GM12891 (cell line): ENCODE measurements around the gene ICA1.

Source experiments
- DNase-seq: peaks from one replicate; pipeline ENCODE4 v3.0.0; 2011; ENCODE audit warnings: low spot score; ENCODE audit not compliant: insufficient read length
- FAIRE-seq: peaks from 2 replicates; lab custom pipeline; 2011; peaks lifted over from hg19 to GRCh38; lab: Jason Lieb, UNC
- PAX5 ChIP-seq: IDR thresholded peaks from 2 replicates; pipeline ENCODE4 v1.6.1; 2011; ENCODE audit warnings: low read length, moderate library complexity, mild to moderate bottlenecking; ENCODE audit not compliant: insufficient read depth, severe bottlenecking
- POLR2A ChIP-seq: IDR thresholded peaks from 2 replicates; pipeline ENCODE4 v1.6.1; 2011; ENCODE audit warnings: low read depth, low read length, control low read depth
- POLR2AphosphoS5 ChIP-seq: IDR thresholded peaks from 2 replicates; pipeline ENCODE4 v1.6.1; 2011; ENCODE audit warnings: low read depth, low read length, control low read depth
- POU2F2 ChIP-seq: IDR thresholded peaks from 2 replicates; pipeline ENCODE4 v1.6.1; 2011; ENCODE audit warnings: low read depth, mild to moderate bottlenecking, control low read depth, low read length, moderate library complexity
- SPI1 ChIP-seq: IDR thresholded peaks from 2 replicates; pipeline ENCODE4 v1.6.1; 2011; ENCODE audit warnings: low read depth, low read length, control low read depth
- TAF1 ChIP-seq: IDR thresholded peaks from 2 replicates; pipeline ENCODE4 v1.6.1; 2011; ENCODE audit warnings: low read depth, low read length, control low read depth

The ICA1 gene

GRCh38 chr7:8204339-8205030 is 57.5 kb downstream of the ICA1 start:
- no peak for DNase-seq

GRCh38 chr7:8201846-8202441 is 60.0 kb downstream of the ICA1 start:
- no peak for TF ChIP-seq POLR2AphosphoS5
- no peak for TF ChIP-seq SPI1
- TF ChIP-seq PAX5, result no peak
- no peak for TF ChIP-seq POLR2A
- no peak for TF ChIP-seq POU2F2
- no peak for TF ChIP-seq TAF1

More at GRCh38 chr7:8204339-8205030, 57.5 kb downstream of the ICA1 start:
- TF ChIP-seq POU2F2 (no peak), PAX5 (no peak), POLR2AphosphoS5 (no peak), POLR2A (no peak), SPI1 (no peak), TAF1 (no peak)
- FAIRE-seq, result no peak

GRCh38 chr7:8200717-8201116 is 61.2 kb downstream of the ICA1 start:
- FAIRE-seq (no peak), DNase-seq (no peak)
- TF ChIP-seq SPI1 (no peak), PAX5 (no peak), POU2F2 (no peak), POLR2AphosphoS5 (no peak), TAF1 (no peak), POLR2A (no peak)

More at GRCh38 chr7:8201846-8202441, 60.0 kb downstream of the ICA1 start:
- FAIRE-seq (no peak), DNase-seq (no peak)

- no peak for TF ChIP-seq PAX5
- TF ChIP-seq POLR2A, result no peak
- no peak for TF ChIP-seq TAF1
- TF ChIP-seq POU2F2, result no peak
- TF ChIP-seq POLR2AphosphoS5, result no peak
- TF ChIP-seq SPI1, result no peak
- DNase-seq (no peak), FAIRE-seq (no peak)
These were observed 61.7 kb downstream of the ICA1 start for GRCh38 chr7:8200316-8200715.

GRCh38 chr7:8197994-8198698 is 63.8 kb downstream of the ICA1 start:
- no peak for FAIRE-seq
- TF ChIP-seq POLR2A (no peak), POLR2AphosphoS5 (no peak)
- no peak for DNase-seq

GRCh38 chr7:8192897-8193296 is 69.1 kb downstream of the ICA1 start:
- no peak for DNase-seq
- FAIRE-seq, result peak; percentile 52
- TF ChIP-seq SPI1 (no peak), POU2F2 (no peak), TAF1 (no peak)

- DNase-seq (peak; percentile 24), FAIRE-seq (peak; percentile 81)
- TF ChIP-seq POLR2AphosphoS5 (no peak), SPI1 (no peak), PAX5 (no peak)
These were observed 71.7 kb downstream of the ICA1 start for GRCh38 chr7:8190119-8190895.

- no peak for DNase-seq
- TF ChIP-seq PAX5 (no peak), POU2F2 (no peak), TAF1 (no peak), POLR2A (no peak), POLR2AphosphoS5 (no peak), SPI1 (no peak)
- no peak for FAIRE-seq
These were observed 72.3 kb downstream of the ICA1 start for GRCh38 chr7:8189625-8190024.
